K562 (cell line): ENCODE measurements around the gene CDKN2B. TPM values are rescaled to one million over a fixed set of nuclear protein-coding genes. Genes with fewer than 3 reads are reported as not detected.

ENCODE experiments used
- ATAC-seq: fragments of 200-7000 bp; cut with Tn5 transposase; 3 replicates; pipeline ENCODE4 v1.9.1; 2020; ENCODE audit warnings: moderate library complexity
- BruUV-seq: library from RNA; stranded (reverse); fragments of 400-500 nt; replicated peaks from 2 replicates; lab custom pipeline; 2021; lab: Mats Ljungman, UMichigan
- CTCF ChIA-PET: fragments of 300-600 bp; formaldehyde crosslinking; extraction: SDS; loops from one replicate; lab custom pipeline; 2021; ENCODE audit warnings: low intra/inter-chr PET ratio; lab: Yijun Ruan, JAX
- POLR2A ChIA-PET: fragments of 300-600, 350-650 bp; sonication (Branson Sonifier 250); formaldehyde crosslinking; extraction: SDS; loops from one replicate; lab custom pipeline; 2021; ENCODE audit warnings: antibody characterized with exemption, inconsistent platforms; lab: Yijun Ruan, JAX
- DNase-seq, 4 experiments: peaks; one replicate each; pipeline versions ENCODE4 v3.0.0 to v3.0.0-alpha.2; 2011 to 2018; ENCODE audit warnings: low spot score in 3 of 4, mixed read lengths in 3 of 4; ENCODE audit errors: extremely low read depth in 1 of 4
- FAIRE-seq: peaks from 2 replicates; lab custom pipeline; 2011; peaks lifted over from hg19 to GRCh38; lab: Jason Lieb, UNC
- H2AFZ ChIP-seq: 2 replicates; pipeline ENCODE4 v1.6.0; 2011; ENCODE audit warnings: low read depth, low read length, control low read depth, inconsistent platforms
- H3K27ac ChIP-seq: fragments of 200-600 bp; 3 replicates; pipeline ENCODE4 v1.8.0; 2011; ENCODE audit warnings: low read depth, mild to moderate bottlenecking, control low read depth, inconsistent platforms, low read length, moderate library complexity, mixed read lengths; ENCODE audit errors: extremely low read depth
- H3K27me3 ChIP-seq, 2 experiments: fragments of 300-600 bp in 1 of 2; 2 replicates in 1 of 2; 3 replicates in 1 of 2; pipeline versions ENCODE4 v1.6.0 to v1.8.0; 2011; ENCODE audit warnings: inconsistent platforms in 2 of 2, low read length in 2 of 2, mild to moderate bottlenecking in 1 of 2, mixed read lengths in 1 of 2, moderate library complexity in 1 of 2; ENCODE audit not compliant: control insufficient read depth in 2 of 2, insufficient read depth in 2 of 2
- H3K36me3 ChIP-seq: fragments of 300-600 bp; 3 replicates; pipeline ENCODE4 v1.8.0; 2011; ENCODE audit warnings: mild to moderate bottlenecking, low read length, inconsistent platforms; ENCODE audit not compliant: control insufficient read depth, insufficient read depth
- H3K4me1 ChIP-seq, 2 experiments: fragments of 200-600 bp in 1 of 2; replicated peaks in 1 of 2; 2 replicates in 1 of 2; 3 replicates in 1 of 2; pipeline versions ENCODE4 v1.5.1 to v1.8.0; 2011; ENCODE audit warnings: inconsistent platforms in 2 of 2, low read length in 2 of 2, mild to moderate bottlenecking in 1 of 2, mixed read lengths in 1 of 2, moderate library complexity in 1 of 2; ENCODE audit not compliant: control insufficient read depth in 2 of 2, insufficient read depth in 2 of 2
- H3K4me2 ChIP-seq: 2 replicates; pipeline ENCODE4 v1.6.1; 2011; ENCODE audit warnings: low read length, control low read depth, inconsistent platforms, mixed read lengths; ENCODE audit not compliant: insufficient read depth
- H3K4me3 ChIP-seq: fragments of 200-600 bp; sonication (generic), shearing (Covaris generic); 2 replicates; pipeline ENCODE4 v1.5.1; 2016; ENCODE audit warnings: control low read depth, inconsistent platforms
- H3K79me2 ChIP-seq: fragments of 200-600 bp; 3 replicates; pipeline ENCODE4 v1.8.0; 2011; ENCODE audit warnings: low read length, inconsistent platforms; ENCODE audit not compliant: control insufficient read depth, insufficient read depth
- H3K9ac ChIP-seq, 2 experiments: 2 replicates each; pipeline versions ENCODE4 v1.6.0 to v1.6.1; 2011; ENCODE audit warnings: low read depth in 2 of 2, low read length in 2 of 2, control low read depth in 1 of 2, inconsistent platforms in 1 of 2, mild to moderate bottlenecking in 1 of 2, mixed read lengths in 1 of 2; ENCODE audit not compliant: insufficient read depth in 1 of 2
- H3K9me1 ChIP-seq: one replicate; pipeline ENCODE4 v1.6.0; 2011; ENCODE audit warnings: inconsistent platforms, mild to moderate bottlenecking, low read length, moderate library complexity; ENCODE audit not compliant: control insufficient read depth, insufficient read depth
- H3K9me3 ChIP-seq: replicated peaks from 2 replicates; pipeline ENCODE4 v1.5.1; 2011; ENCODE audit warnings: low read depth, low read length, inconsistent platforms; ENCODE audit not compliant: control insufficient read depth, insufficient read depth
- H4K20me1 ChIP-seq: replicated peaks from 2 replicates; pipeline ENCODE4 v1.6.1; 2011; ENCODE audit warnings: low read length, inconsistent platforms, mixed read lengths; ENCODE audit not compliant: control insufficient read depth, insufficient read depth
- CHD7 ChIP-seq: fragments of 200-600 bp; sonication (generic); IDR thresholded peaks from one replicate; pipeline ENCODE4 v1.6.1; 2012; ENCODE audit warnings: mild to moderate bottlenecking, low read depth, low read length, inconsistent platforms
- NFXL1 ChIP-seq: fragments of 450-650 bp; formaldehyde crosslinking; IDR thresholded peaks from 2 replicates; pipeline ENCODE4 v1.4.0; 2021; ENCODE audit warnings: mild to moderate bottlenecking
- OTX1 ChIP-seq: fragments of 450-650 bp; formaldehyde crosslinking; IDR thresholded peaks from 2 replicates; pipeline ENCODE4 v1.4.0; 2022; ENCODE audit warnings: mild to moderate bottlenecking
- PML ChIP-seq: IDR thresholded peaks from 2 replicates; pipeline ENCODE4 v1.6.1; 2012; ENCODE audit warnings: low read length, inconsistent platforms
- PTBP1 ChIP-seq: fragments of 200-400 bp; formaldehyde crosslinking; IDR thresholded peaks from 2 replicates; pipeline ENCODE4 v1.6.1; 2017; ENCODE audit warnings: low read depth, low read length
- USF2 ChIP-seq: sonication (generic); formaldehyde crosslinking; IDR thresholded peaks from 2 replicates; pipeline ENCODE4 v1.5.0; 2020; ENCODE audit warnings: missing genetic modification reagents
- ZFX ChIP-seq: sonication (generic); formaldehyde crosslinking; IDR thresholded peaks from 2 replicates; pipeline ENCODE4 v1.8.0; 2022; ENCODE audit warnings: mild to moderate bottlenecking, missing genetic modification reagents, moderate library complexity
- ZNF175 ChIP-seq: fragments of 200-800 bp; sonication (Bioruptor generic); IDR thresholded peaks from 2 replicates; pipeline ENCODE4 v1.6.1; 2016; ENCODE audit warnings: low read depth, mild to moderate bottlenecking, missing genetic modification characterization, missing compliant biosample characterization
- ZNF444 ChIP-seq: fragments of 250-450 bp; sonication (Bioruptor Pico); IDR thresholded peaks from 2 replicates; pipeline ENCODE4 v1.4.0; 2020; ENCODE audit warnings: mild to moderate bottlenecking, moderate library complexity
- WGBS: fragments of 100-300 bp; shearing (Covaris generic); methylation state at CpG from one replicate; pipeline ENCODE4 v1.1.6; 2016; ENCODE audit warnings: low coverage, mixed read lengths; ENCODE audit not compliant: insufficient coverage; ENCODE audit errors: missing lambda C conversion rate; 5-methylcytosine and 5-hydroxymethylcytosine counted together
- in situ Hi-C: fragments of 300-500 bp; cut with MboI; formaldehyde crosslinking; loops from 4 replicates; pipeline ENCODE4 v1.15.0; 2018; ENCODE audit warnings: inconsistent platforms, mixed read lengths
- intact Hi-C: fragments of 100-400 bp; cut with micrococcal nuclease; formaldehyde crosslinking; loops from 2 replicates; pipeline ENCODE4 v1.14.2; 2022
- polyA plus RNA-seq, 8 experiments: library from polyadenylated mRNA; depleted of rRNA in 4 of 8; stranded (reverse) in 5 of 8; unstranded in 3 of 8; fragments of >200 nt; fragmentation: Nextera tagmentation in 2 of 8; fragmentation: Illumina TruSeq in 1 of 8; extraction: Ambion mirVana in 2 of 8; extraction: Trizol in 1 of 8; gene quantifications; 2 replicates each; pipeline versions ENCODE4 v1.2.1 to v1.2.3, GENCODE V29; 2011 to 2014; ENCODE audit warnings: inconsistent platforms in 1 of 8, missing spikeins in 1 of 8
- total RNA-seq, 7 experiments: library from RNA; depleted of rRNA in 6 of 7; stranded (reverse); fragments of >200 nt in 6 of 7; fragmentation: Illumina TruSeq in 2 of 7; extraction: Trizol in 2 of 7; gene quantifications; 2 replicates each; pipeline versions ENCODE4 v1.2.1 to v1.2.3, GENCODE V29; 2011 to 2021; ENCODE audit warnings: low replicate concordance in 1 of 7

The CDKN2B gene
- total and polyA plus RNA-seq, 9 of the 15 experiments (the other 6 are each of a cell fraction or from before 2014, with no cell fraction given): not detected

- TF ChIP-seq USF2 (CRISPR knock-in tag) (no peak), OTX1 (CRISPR knock-in tag) (no peak), ZFX (CRISPR knock-in tag) (no peak)
Observed at GRCh38 chr9:21993893-21994555, 15.1 kb downstream of the CDKN2B start, which contains the start of gene CDKN2A (continued).

- no TSS peak for BruUV-seq
- no peaks in the 10 kb centered on the region for H3K9me1 ChIP-seq
- FAIRE-seq (no peak), ATAC-seq (no peak), DNase-seq (no peak)
- no peak overlapping the region for H3K27ac ChIP-seq
- no peaks in the 10 kb centered on the region for H3K9me3 ChIP-seq
- H2AFZ ChIP-seq: no peak overlapping the region
- H3K79me2 ChIP-seq: no peaks in the 10 kb centered on the region
- ChIA-PET POLR2A (no interaction called here), CTCF (no interaction called here)
- no CpG with 5 or more reads among the region's 4 CpGs for WGBS
- no peaks in the 10 kb centered on the region for H4K20me1 ChIP-seq
- H3K4me3 ChIP-seq: no peak overlapping the region
- no peaks in the 10 kb centered on the region for H3K4me1 ChIP-seq
- in situ Hi-C loops: no loop called here
- no peaks in the 10 kb centered on the region for H3K27me3 ChIP-seq
- intact Hi-C loops: no loop called here
- no peak overlapping the region for H3K9ac ChIP-seq
- no peaks in the 10 kb centered on the region for H3K36me3 ChIP-seq
- H3K4me2 ChIP-seq: no peak overlapping the region
- TF ChIP-seq PML: no peak
- TF ChIP-seq ZNF175 (CRISPR knock-in tag): no peak
- TF ChIP-seq PTBP1: no peak
- TF ChIP-seq CHD7: no peak
- TF ChIP-seq ZNF444 (CRISPR knock-in tag): no peak
- no peak for TF ChIP-seq NFXL1
Observed at GRCh38 chr9:21993007-21993406, 16.1 kb downstream of the CDKN2B start.
